ENCODE results near the gene MCOLN1. TPM values are rescaled to one million over a fixed set of nuclear protein-coding genes. Genes with fewer than 3 reads are reported as not detected.

MCOLN1 gene
- total and polyA plus RNA-seq, 2 donors, result 2.8 to 41.0 TPM

DNA sequence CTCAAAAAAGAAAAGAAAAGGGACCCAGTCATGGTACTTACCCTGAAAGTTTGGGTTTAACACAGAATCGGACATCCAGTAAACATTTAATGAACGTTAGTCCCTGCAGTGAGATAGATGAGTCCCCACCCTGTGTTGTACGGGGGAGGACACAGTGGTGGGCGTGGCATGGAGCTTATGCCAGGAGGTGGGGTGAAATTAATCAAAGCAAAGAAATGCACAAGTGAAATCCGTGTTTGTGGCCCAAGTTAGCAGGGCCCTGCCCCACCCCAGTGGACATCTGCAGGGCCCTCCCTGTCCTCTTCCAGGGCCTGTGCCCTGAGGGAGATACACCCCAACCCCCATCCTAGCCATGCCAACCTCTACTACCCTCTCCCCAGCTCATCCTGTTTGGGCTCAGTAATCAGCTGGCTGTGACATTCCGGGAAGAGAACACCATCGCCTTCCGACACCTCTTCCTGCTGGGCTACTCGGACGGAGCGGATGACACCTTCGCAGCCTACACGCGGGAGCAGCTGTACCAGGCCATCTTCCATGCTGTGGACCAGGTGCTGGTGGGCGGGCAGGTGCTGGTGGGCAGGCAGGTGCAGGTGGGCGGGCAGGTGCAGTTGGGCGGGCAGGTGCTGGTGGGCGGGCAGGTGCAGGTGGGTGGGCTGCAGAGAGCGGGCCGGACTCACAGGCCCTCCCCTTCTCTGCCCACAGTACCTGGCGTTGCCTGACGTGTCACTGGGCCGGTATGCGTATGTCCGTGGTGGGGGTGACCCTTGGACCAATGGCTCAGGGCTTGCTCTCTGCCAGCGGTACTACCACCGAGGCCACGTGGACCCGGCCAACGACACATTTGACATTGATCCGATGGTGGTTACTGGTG is 3.9 kb downstream of the MCOLN1 start:
- DNase-seq (ENCODE audit: low read depth in 6 of 9, low spot score in 9 of 9), result no peak
- Histone ChIP-seq H3K4me3 (ENCODE audit: low read length in 2 of 2) (no peak overlapping the region), H3K27ac (ENCODE audit: low read depth in 1 of 2, low read length in 1 of 2) (no peak overlapping the region)

DNA sequence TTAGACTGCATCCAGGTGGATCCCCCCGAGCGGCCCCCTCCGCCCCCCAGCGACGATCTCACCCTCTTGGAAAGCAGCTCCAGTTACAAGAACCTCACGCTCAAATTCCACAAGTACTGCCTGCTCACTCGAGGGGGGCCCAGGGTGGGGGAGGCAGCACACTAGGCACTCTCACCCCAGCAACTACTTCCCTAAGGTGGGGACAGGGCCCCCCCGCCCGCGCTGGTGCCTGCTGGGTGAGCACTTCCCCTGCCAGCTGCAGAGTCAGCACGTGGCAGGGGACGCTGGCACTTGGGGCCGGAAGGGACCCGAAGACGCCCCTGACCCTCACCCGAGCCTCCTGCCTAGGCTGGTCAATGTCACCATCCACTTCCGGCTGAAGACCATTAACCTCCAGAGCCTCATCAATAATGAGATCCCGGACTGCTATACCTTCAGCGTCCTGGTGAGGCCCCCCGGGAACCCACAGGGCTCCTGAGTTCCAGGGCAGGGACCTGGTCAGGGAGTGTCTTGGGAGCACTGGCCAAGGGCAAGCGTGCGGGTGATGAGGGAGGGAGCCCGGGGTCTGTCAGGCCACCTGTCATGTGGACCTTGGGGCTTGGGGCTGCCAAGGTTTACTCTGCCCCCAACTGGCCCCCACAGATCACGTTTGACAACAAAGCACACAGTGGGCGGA is 5.2 kb downstream of the MCOLN1 start:
- H3K36me3 ChIP-seq (ENCODE audit: control insufficient read depth in 2 of 2, insufficient read depth in 2 of 2, low read length in 1 of 2), result peaks cover 20 to 30% of the 10 kb centered on the region in 2 donors
- no peaks in the 10 kb centered on the region for H3K9me3 ChIP-seq (ENCODE audit: control insufficient read depth in 2 of 2, insufficient read depth in 1 of 2, low read length in 1 of 2)
- DNase-seq (ENCODE audit: low read depth in 6 of 9, low spot score in 9 of 9), result no peak
- H3K4me1 ChIP-seq (ENCODE audit: control insufficient read depth in 2 of 2, insufficient read depth in 2 of 2, low read length in 2 of 2), result peaks cover 7 to 9% of the 10 kb centered on the region in 2 donors
- no peaks in the 10 kb centered on the region for H3K27me3 ChIP-seq (ENCODE audit: control insufficient read depth in 2 of 2, insufficient read depth in 1 of 2, low read length in 1 of 2)
- H3K4me3 ChIP-seq (ENCODE audit: low read length in 2 of 2), result no peak overlapping the region
- H3K27ac ChIP-seq (ENCODE audit: low read depth in 1 of 2, low read length in 1 of 2), result no peak overlapping the region
- WGBS, result 69% methylated on average over 25 of the region's 25 CpGs

More for the DNA sequence above, 3.9 kb downstream of the MCOLN1 start:
- peaks cover 20 to 30% of the 10 kb centered on the region in 2 donors for H3K36me3 ChIP-seq (ENCODE audit: control insufficient read depth in 2 of 2, insufficient read depth in 2 of 2, low read length in 1 of 2)
- WGBS, result 97% methylated on average over 31 of the region's 31 CpGs
- no peaks in the 10 kb centered on the region for H3K9me3 ChIP-seq (ENCODE audit: control insufficient read depth in 2 of 2, insufficient read depth in 1 of 2, low read length in 1 of 2)
- no peaks in the 10 kb centered on the region for H3K27me3 ChIP-seq (ENCODE audit: control insufficient read depth in 2 of 2, insufficient read depth in 1 of 2, low read length in 1 of 2)
- peaks cover 10 to 17% of the 10 kb centered on the region in 2 donors for H3K4me1 ChIP-seq (ENCODE audit: control insufficient read depth in 2 of 2, insufficient read depth in 2 of 2, low read length in 2 of 2)

DNA sequence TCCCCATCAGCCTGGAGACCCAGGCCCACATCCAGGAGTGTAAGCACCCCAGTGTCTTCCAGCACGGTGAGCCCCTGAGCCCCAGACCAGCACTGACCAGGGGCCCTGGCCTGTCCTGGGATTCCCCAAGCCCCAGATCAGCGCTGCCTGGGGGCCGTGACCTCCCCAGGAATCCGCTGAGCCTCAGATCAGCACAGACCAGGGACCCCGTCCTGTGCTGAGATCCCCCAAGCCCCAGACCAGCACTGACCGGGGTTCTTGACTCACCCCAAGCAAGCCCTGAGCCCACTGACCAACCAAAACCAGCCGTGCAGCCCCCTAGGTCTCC is 5.7 kb downstream of the MCOLN1 start:
- Histone ChIP-seq H3K27me3 (ENCODE audit: control insufficient read depth in 2 of 2, insufficient read depth in 1 of 2, low read length in 1 of 2) (no peaks in the 10 kb centered on the region), H3K4me1 (ENCODE audit: control insufficient read depth in 2 of 2, insufficient read depth in 2 of 2, low read length in 2 of 2) (peaks cover 2 to 5% of the 10 kb centered on the region in 2 donors), H3K9me3 (ENCODE audit: control insufficient read depth in 2 of 2, insufficient read depth in 1 of 2, low read length in 1 of 2) (no peaks in the 10 kb centered on the region), H3K27ac (ENCODE audit: low read depth in 1 of 2, low read length in 1 of 2) (no peak overlapping the region), H3K36me3 (ENCODE audit: control insufficient read depth in 2 of 2, insufficient read depth in 2 of 2, low read length in 1 of 2) (peaks cover 20 to 30% of the 10 kb centered on the region in 2 donors), H3K4me3 (ENCODE audit: low read length in 2 of 2) (no peak overlapping the region)
- DNase-seq (ENCODE audit: low read depth in 6 of 9, low spot score in 9 of 9), result no peak
- WGBS, result 98% methylated on average over 7 of the region's 7 CpGs

DNA sequence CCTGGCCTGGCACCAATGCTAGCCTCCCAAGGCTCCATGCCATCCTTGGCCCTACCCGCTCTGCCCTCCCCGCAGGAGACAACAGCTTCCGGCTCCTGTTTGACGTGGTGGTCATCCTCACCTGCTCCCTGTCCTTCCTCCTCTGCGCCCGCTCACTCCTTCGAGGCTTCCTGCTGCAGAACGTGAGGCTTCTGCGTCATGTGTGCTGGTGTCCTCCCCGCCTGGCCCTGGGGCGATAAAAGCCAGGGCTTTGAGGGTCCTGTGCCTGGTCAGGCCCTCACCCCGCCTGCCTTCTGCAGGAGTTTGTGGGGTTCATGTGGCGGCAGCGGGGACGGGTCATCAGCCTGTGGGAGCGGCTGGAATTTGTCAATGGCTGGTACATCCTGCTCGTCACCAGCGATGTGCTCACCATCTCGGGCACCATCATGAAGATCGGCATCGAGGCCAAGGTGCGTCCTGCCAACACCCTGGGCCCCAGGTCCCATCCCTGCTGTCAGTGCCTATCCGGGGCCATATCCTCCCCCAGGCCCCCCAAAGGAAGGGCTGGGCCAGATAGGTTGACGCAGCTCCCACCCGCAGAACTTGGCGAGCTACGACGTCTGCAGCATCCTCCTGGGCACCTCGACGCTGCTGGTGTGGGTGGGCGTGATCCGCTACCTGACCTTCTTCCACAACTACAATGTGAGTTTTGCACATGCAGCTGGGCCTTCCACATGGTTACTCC is 6.3 kb downstream of the MCOLN1 start:
- Histone ChIP-seq H3K4me3 (ENCODE audit: low read length in 2 of 2) (no peak overlapping the region), H3K27ac (ENCODE audit: low read depth in 1 of 2, low read length in 1 of 2) (no peak overlapping the region), H3K4me1 (ENCODE audit: control insufficient read depth in 2 of 2, insufficient read depth in 2 of 2, low read length in 2 of 2) (peaks cover 0 to 5% of the 10 kb centered on the region in 2 donors), H3K27me3 (ENCODE audit: control insufficient read depth in 2 of 2, insufficient read depth in 1 of 2, low read length in 1 of 2) (no peaks in the 10 kb centered on the region), H3K9me3 (ENCODE audit: control insufficient read depth in 2 of 2, insufficient read depth in 1 of 2, low read length in 1 of 2) (no peaks in the 10 kb centered on the region), H3K36me3 (ENCODE audit: control insufficient read depth in 2 of 2, insufficient read depth in 2 of 2, low read length in 1 of 2) (peaks cover 20 to 30% of the 10 kb centered on the region in 2 donors)
- DNase-seq (ENCODE audit: low read depth in 6 of 9, low spot score in 9 of 9), result no peak
- 98% methylated on average over 32 of the region's 32 CpGs for WGBS

DNA sequence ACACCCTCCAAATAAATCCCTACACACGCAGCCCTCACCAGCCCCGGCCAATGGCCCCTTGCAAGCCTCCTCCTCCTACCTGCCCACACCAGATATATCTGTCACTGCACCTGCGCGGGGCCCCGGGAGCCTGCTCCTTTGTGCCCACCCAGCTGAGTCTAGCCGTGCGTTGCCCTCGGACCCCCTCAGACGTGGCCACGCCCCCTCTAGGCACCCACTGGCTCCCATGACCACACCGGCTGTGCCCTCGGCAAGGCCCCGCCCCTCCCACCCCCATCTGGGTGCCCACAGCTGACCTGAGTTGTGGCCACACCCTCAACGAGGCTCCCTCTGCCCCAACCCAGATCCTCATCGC is 6.8 kb downstream of the MCOLN1 start:
- Histone ChIP-seq H3K36me3 (ENCODE audit: control insufficient read depth in 2 of 2, insufficient read depth in 2 of 2, low read length in 1 of 2) (peaks cover 20 to 30% of the 10 kb centered on the region in 2 donors), H3K4me1 (ENCODE audit: control insufficient read depth in 2 of 2, insufficient read depth in 2 of 2, low read length in 2 of 2) (peaks cover 0 to 10% of the 10 kb centered on the region in 2 donors), H3K4me3 (ENCODE audit: low read length in 2 of 2) (no peak overlapping the region), H3K27me3 (ENCODE audit: control insufficient read depth in 2 of 2, insufficient read depth in 1 of 2, low read length in 1 of 2) (no peaks in the 10 kb centered on the region), H3K9me3 (ENCODE audit: control insufficient read depth in 2 of 2, insufficient read depth in 1 of 2, low read length in 1 of 2) (no peaks in the 10 kb centered on the region), H3K27ac (ENCODE audit: low read depth in 1 of 2, low read length in 1 of 2) (no peak overlapping the region)
- no peak for DNase-seq (ENCODE audit: low read depth in 6 of 9, low spot score in 9 of 9)
- 95% methylated on average over 15 of the region's 15 CpGs for WGBS

DNA sequence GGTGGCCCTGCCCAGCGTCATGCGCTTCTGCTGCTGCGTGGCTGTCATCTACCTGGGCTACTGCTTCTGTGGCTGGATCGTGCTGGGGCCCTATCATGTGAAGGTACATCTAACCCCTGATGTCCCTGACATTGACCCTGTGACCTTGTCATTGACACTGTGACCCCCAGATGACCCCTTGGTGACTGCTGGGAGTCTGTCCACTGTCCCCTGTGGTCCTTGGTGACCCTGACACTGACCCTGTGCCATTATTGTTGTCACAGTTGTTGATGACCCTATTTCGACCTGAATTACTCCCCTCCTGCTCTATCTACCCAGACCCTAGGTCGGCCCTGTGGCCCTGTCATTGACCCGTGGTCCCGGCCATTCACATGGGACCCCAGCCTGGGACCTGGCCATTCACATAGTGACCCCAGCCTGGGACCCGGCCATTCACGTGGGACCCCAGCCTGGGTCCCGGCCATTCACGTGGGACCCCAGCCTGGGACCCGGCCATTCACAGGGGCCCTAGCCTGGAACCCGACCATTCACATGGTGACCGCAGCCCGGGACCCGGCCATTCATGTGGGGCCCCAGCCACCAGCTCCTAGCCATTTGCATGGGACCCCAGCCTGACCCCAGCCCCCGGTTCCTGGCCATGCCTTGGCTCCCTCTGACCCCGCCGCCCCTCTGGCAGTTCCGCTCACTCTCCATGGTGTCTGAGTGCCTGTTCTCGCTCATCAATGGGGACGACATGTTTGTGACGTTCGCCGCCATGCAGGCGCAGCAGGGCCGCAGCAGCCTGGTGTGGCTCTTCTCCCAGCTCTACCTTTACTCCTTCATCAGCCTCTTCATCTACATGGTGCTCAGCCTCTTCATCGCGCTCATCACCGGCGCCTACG is 7.4 kb downstream of the MCOLN1 start:
- H3K36me3 ChIP-seq (ENCODE audit: control insufficient read depth in 2 of 2, insufficient read depth in 2 of 2, low read length in 1 of 2), result peaks cover 15 to 30% of the 10 kb centered on the region in 2 donors
- peaks cover 0 to 16% of the 10 kb centered on the region in 2 donors for H3K4me1 ChIP-seq (ENCODE audit: control insufficient read depth in 2 of 2, insufficient read depth in 2 of 2, low read length in 2 of 2)
- DNase-seq (ENCODE audit: low read depth in 6 of 9, low spot score in 9 of 9), result no peak
- no peak overlapping the region for H3K27ac ChIP-seq (ENCODE audit: low read depth in 1 of 2, low read length in 1 of 2)
- H3K4me3 ChIP-seq (ENCODE audit: low read length in 2 of 2), result no peak overlapping the region
- no peaks in the 10 kb centered on the region for H3K9me3 ChIP-seq (ENCODE audit: control insufficient read depth in 2 of 2, insufficient read depth in 1 of 2, low read length in 1 of 2)
- 98% methylated on average over 33 of the region's 33 CpGs for WGBS
- H3K27me3 ChIP-seq (ENCODE audit: control insufficient read depth in 2 of 2, insufficient read depth in 1 of 2, low read length in 1 of 2), result no peaks in the 10 kb centered on the region

DNA sequence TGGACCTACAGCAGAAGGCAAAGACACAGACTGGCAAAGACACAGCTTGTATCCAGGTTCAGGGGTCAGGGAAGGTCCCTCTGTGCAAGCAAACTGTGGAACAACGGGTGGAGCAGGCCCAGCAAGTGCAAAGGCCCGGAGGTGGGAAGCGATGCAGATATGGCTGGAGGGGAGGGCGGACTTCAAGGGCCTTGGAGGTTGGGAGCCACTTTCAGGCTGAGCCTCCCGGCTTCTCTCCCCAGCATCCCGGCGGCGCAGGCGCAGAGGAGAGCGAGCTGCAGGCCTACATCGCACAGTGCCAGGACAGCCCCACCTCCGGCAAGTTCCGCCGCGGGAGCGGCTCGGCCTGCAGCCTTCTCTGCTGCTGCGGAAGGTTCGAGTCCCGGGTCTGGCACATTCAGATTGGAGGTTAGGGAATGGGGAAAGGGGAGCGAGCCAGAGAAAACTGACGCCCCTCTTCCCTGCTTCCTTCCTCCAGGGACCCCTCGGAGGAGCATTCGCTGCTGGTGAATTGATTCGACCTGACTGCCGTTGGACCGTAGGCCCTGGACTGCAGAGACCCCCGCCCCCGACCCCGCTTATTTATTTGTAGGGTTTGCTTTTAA is 11.0 kb downstream of the MCOLN1 start:
- peak overlapping the region in 1 of 2 donors; percentile 47 for H3K27ac ChIP-seq (ENCODE audit: low read depth in 1 of 2, low read length in 1 of 2)
- H3K36me3 ChIP-seq (ENCODE audit: control insufficient read depth in 2 of 2, insufficient read depth in 2 of 2, low read length in 1 of 2), result peaks cover 5 to 22% of the 10 kb centered on the region in 2 donors
- 58% methylated on average over 30 of the region's 30 CpGs for WGBS
- peaks cover 0 to 25% of the 10 kb centered on the region in 2 donors for H3K4me1 ChIP-seq (ENCODE audit: control insufficient read depth in 2 of 2, insufficient read depth in 2 of 2, low read length in 2 of 2)
- no peaks in the 10 kb centered on the region for H3K27me3 ChIP-seq (ENCODE audit: control insufficient read depth in 2 of 2, insufficient read depth in 1 of 2, low read length in 1 of 2)
- no peak for DNase-seq (ENCODE audit: low read depth in 6 of 9, low spot score in 9 of 9)
- H3K4me3 ChIP-seq (ENCODE audit: low read length in 2 of 2), result peak overlapping the region; percentile 62 to 80
- no peaks in the 10 kb centered on the region for H3K9me3 ChIP-seq (ENCODE audit: control insufficient read depth in 2 of 2, insufficient read depth in 1 of 2, low read length in 1 of 2)

DNA sequence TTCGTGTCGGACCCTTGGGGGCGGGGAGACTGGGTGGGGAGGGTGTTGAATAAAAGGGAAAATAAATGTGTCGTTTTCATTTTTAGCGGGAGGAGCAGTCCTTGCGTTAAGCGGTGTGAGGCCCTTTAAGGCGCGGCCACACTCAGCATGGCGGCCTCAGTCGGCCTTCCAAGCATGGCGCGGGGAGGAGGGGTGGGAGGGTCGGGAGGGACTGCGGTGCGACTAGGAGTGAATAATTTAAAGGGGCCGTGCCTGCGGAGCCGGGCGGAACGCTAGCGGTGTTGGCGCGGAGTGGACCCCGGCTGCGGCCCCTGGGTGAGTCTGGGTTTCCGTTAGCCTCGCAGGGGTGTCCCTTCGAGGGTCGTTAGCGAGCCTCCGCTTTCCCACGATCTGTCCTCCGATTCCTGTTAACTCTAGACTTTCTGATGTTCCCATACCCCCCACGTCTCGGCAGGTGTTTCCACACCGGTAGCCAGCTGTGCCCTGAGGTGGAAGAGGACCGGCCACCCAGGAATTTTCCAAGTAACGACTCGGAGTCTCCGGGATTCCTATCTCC is 11.6 kb downstream of the MCOLN1 start:
- Histone ChIP-seq H3K4me1 (ENCODE audit: control insufficient read depth in 2 of 2, insufficient read depth in 2 of 2, low read length in 2 of 2) (peaks cover 0 to 25% of the 10 kb centered on the region in 2 donors), H3K27me3 (ENCODE audit: control insufficient read depth in 2 of 2, insufficient read depth in 1 of 2, low read length in 1 of 2) (no peaks in the 10 kb centered on the region), H3K4me3 (ENCODE audit: low read length in 2 of 2) (peak overlapping the region; percentile 62 to 80), H3K36me3 (ENCODE audit: control insufficient read depth in 2 of 2, insufficient read depth in 2 of 2, low read length in 1 of 2) (peaks cover 9 to 22% of the 10 kb centered on the region in 2 donors), H3K9me3 (ENCODE audit: control insufficient read depth in 2 of 2, insufficient read depth in 1 of 2, low read length in 1 of 2) (no peaks in the 10 kb centered on the region), H3K27ac (ENCODE audit: low read depth in 1 of 2, low read length in 1 of 2) (peak overlapping the region; percentile 55 to 58)
- under 1% methylated on average over 41 of the region's 41 CpGs for WGBS
- peak; percentile 71 to 95 (median 83) for DNase-seq (ENCODE audit: low read depth in 6 of 9, low spot score in 9 of 9)

Measured in thymus (tissue), 11 donors.